Frontal cortex (tissue), 4 donors: ENCODE measurements around the gene CDK1. TPM values are rescaled to one million over a fixed set of nuclear protein-coding genes. Genes with fewer than 3 reads are reported as not detected.

Experiments
- DNase-seq, 2 donors: peaks; one replicate each; pipeline ENCODE4 v3.0.0; 2012; ENCODE audit warnings: low spot score in 2 of 2
- FAIRE-seq: peaks from 2 replicates; lab custom pipeline; 2012; peaks lifted over from hg19 to GRCh38; lab: Jason Lieb, UNC
- total RNA-seq: library from RNA; depleted of rRNA; stranded (reverse); fragments of >200 nt; gene quantifications from one replicate; pipeline ENCODE4 v1.2.3, GENCODE V29; 2014
- donor health status: control.
- donor health status: control.
- donor health status: control.

The CDK1 gene
- total RNA-seq, 1 donor from 2014 or later: 15.1 TPM

- no peak for FAIRE-seq
- no peak for DNase-seq
Measured at GRCh38 chr10:60769406-60769805, 8.9 kb upstream of the CDK1 start.

DNA sequence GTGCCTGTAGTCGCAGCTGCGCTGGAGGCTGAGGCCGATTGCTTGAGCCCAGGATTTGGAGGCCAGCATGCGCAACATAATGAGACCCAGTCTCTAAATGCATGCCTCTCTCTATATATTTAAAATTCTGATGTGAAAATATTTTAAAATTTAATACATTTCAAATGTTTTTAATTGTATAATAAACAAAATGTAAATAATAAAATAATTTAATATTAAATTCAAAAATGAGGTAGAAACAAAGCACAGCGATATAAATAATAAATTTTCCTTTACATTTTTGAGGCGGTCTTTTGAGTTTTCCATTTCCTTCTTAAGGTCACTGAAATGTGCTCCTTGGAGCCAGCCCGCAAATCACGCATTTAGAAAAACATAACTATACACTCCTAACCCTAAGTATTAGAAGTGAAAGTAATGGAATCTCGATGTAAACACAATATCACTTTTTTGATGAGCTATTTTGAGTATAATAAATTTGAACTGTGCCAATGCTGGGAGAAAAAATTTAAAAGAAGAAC, 523 bp upstream of the CDK1 start:
- FAIRE-seq (peak; percentile 48), DNase-seq (no peak)

- FAIRE-seq: no peak
Measured at GRCh38 chr10:60778971-60779796, 906 bp downstream of the CDK1 start.

DNA sequence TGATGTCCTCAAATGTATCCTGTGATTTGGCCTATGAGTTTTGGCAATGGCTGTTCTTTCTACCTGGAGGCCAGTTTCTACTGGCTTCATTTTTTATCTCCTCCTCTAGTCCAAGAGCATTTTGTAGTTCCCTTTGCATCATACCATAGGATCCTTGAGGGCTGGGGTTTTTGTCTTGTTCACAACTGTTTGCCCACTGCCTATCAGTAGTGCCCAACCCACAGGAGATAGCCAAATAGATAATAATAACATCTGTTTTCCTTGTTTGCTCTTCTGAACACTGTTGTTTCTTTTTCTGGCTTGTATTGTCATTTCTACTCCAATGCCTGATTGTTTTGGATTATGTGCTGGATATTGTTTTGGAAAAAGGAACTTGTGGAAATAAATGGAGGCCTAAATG, 3.4 kb downstream of the CDK1 start:
- DNase-seq: no peak
- FAIRE-seq: no peak

More at GRCh38 chr10:60778971-60779796, 906 bp downstream of the CDK1 start:
- no peak for DNase-seq

- DNase-seq (no peak), FAIRE-seq (no peak)
Measured at GRCh38 chr10:60784641-60785040, 6.4 kb downstream of the CDK1 start.

GRCh38 chr10:60788544-60788943, 10.3 kb downstream of the CDK1 start:
- no peak for FAIRE-seq
- DNase-seq: no peak

DNA sequence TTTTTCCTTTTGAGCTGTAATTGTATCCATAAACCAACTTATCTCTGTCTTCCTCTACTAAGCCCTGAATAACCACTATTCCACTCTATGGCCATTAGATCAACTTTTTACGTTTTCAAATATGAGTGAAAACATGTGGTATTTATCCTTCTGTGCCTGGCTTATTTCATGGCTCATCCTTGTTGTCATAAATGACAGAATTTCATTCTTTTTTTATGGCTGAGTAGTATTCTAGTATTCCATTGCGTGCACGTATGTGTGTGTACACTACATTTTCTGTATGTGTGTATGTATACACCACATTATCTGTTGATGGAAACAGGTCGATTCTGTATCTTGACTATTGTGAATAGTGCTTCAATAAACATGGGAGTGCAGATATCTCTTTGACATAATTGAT, 11.1 kb downstream of the CDK1 start:
- no peak for FAIRE-seq
- no peak for DNase-seq

GRCh38 chr10:60794953-60795352, 16.7 kb downstream of the CDK1 start:
- no peak for FAIRE-seq
- no peak for DNase-seq

DNA sequence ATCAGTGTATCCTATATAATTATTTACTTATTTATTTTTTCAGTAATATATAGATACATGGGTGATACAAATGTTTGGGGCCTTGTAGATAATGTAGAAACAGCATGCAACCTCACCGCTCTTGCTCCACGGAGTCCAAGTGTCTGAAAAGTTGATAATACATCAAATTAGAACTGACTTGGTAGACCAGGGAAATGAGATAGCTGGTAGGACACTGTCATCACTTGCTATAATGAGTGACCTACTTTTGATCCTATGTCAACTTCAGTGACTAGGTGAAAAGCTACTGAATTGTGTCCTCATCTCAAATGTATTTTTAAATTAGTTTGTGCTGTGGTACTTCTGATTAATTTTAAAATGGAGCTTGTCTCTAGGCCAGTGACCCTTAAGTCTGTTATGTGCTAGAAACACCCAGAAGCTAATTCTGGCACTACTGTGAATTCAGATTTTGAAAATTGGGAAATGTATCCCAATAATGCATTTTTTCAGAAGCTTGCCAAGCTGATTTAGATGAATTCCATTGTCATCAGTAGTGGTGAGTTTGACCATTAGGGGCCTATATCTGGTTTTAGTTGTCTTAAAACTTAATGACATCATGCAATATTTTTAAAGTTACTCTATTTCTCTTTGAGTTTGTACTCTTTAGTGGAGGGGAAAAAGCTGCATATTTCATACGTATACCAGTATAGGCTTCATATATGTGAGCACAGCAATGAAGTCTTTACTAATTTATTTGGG, 17.4 kb downstream of the CDK1 start:
- no peak for FAIRE-seq
- DNase-seq: no peak

- DNase-seq (no peak), FAIRE-seq (no peak)
Measured at GRCh38 chr10:60796481-60796880, 18.2 kb downstream of the CDK1 start.

- DNase-seq (no peak), FAIRE-seq (no peak)
Measured at GRCh38 chr10:60797200-60797599, 18.9 kb downstream of the CDK1 start.

- FAIRE-seq (no peak), DNase-seq (no peak)
Measured at GRCh38 chr10:60798031-60798430, 19.8 kb downstream of the CDK1 start.

DNA sequence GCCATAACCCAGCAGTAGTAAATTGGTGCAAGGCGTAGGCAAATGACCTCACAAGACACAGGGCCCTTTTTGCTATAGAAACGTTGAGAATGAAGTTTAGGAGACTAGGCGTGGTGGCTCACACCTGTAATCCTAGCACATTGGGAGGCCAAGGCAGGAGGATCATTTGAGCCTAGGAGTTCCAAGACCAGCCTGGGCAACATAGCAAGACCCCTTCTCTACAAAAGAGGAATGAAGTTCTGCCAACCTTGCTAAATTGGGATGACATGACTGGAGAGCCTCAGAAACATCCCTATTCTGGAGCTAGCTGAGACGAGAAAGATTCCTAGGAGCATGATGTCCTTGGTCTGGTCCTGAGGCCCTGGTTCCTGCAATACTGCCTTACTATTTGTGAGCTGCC, 20.6 kb downstream of the CDK1 start:
- DNase-seq: no peak

DNA sequence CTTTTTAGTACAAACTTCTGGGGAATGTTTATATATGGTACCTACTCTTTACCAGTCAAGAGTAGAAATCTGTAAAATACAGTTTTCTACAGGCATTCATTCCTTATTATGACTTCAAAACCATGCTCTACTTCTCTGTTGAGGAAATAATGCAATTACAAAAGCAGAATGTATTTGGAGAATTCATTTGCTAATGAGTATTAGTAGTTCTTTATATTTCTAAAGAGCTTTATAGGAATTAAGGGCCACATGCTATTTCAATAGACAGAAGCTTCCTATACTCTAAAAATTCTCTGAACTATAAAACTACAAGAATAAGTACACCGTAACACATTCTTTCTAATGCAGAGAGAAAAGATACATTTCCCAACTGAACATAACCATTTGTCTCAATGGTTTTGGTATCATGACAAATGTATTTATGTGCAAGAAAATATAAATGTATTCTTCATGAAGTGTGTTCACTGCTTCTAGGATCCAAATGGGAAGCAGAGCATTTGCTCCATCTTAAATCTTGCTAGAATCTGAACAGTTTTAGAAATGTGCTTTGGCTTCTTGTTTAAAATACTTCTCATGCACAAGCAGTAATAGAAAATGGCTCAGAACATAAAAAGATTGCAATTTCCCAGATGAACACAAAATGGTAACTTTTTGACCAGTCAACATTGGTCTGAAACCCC, 21.8 kb downstream of the CDK1 start:
- FAIRE-seq: no peak
- no peak for DNase-seq

More for the DNA sequence above, 20.6 kb downstream of the CDK1 start:
- FAIRE-seq: no peak

GRCh38 chr10:60800918-60801317, 22.6 kb downstream of the CDK1 start:
- FAIRE-seq: no peak

DNA sequence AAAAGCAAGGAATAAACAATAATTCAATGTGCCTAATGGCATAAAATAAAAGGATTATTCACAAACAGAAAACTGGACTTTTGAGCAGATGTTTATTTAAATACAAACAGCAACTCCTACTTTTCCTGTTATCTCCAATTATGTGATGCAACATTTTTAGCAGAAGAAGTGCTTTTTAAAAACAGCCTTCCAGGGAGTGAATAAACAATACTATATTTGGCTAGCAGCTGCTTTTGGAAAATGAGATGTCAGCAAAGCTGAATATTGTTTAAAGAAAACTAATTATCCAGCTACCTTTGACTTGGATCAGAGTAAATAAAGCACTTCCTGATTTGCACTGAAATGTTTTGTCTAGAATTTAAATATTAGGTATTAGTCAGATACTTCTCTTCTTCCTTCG, 23.2 kb downstream of the CDK1 start:
- no peak for DNase-seq
- FAIRE-seq: no peak

More at GRCh38 chr10:60800918-60801317, 22.6 kb downstream of the CDK1 start:
- DNase-seq: no peak

GRCh38 chr10:60803433-60803832, 25.2 kb downstream of the CDK1 start:
- FAIRE-seq: no peak
- no peak for DNase-seq

DNA sequence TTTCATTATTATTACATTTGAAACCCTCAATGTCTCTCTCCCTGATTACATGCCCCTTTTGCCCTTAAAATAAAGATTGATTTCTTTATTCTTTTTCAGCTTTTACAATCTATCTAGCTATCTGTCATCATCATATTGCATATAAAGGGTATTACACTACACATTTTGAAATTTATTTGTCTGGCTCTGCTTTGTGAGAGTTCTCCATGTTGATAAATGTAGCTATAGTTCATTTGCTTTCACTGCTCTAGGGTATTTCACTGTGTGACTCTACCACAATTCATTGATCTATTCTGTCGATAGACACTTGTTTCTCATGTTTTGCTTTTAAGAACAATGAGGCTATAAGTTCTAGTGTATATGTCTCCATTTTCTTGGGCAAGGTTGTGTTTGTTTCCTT, 25.6 kb downstream of the CDK1 start:
- FAIRE-seq: no peak
- no peak for DNase-seq

- no peak for DNase-seq
- FAIRE-seq: no peak
Measured at GRCh38 chr10:60806921-60807320, 28.6 kb downstream of the CDK1 start.

- FAIRE-seq (no peak), DNase-seq (no peak)
Measured at GRCh38 chr10:60807499-60807898, 29.2 kb downstream of the CDK1 start.
